ENCODE measurements around the gene CAMK1D. TPM values are rescaled to one million over a fixed set of nuclear protein-coding genes. Genes with fewer than 3 reads are reported as not detected.
"Not testable (repeated sequence)": the region's sequence is repeated elsewhere in the genome, so short reads cannot be mapped to it uniquely, and the experiment has no call there.

CAMK1D gene
- total RNA-seq, 1 donor from 2014 or later: 58.8 TPM

DNA sequence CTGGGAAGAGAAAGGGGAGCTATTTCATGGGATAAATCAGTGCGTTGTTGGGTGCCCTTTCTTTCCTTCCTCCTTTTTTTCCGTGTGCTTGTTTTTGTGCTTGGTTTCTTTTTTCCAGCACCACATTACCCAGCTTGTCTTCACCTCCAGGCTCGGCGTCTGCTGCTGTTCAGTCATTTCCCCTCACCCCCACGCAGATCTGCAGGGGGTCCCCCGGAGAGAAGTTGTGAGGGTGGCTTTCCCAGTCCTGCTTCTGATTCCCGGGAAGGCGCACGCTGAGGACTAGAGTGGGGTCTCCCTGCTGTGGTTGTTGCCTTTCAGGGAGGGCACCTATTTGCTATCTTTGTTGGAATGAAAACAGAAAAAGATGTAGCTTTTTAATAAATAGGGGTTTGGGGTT, 1.6 kb downstream of the CAMK1D start:
- ATAC-seq (ENCODE audit: low read depth) (no peak), DNase-seq (no peak)
- POLR2A ChIA-PET: interaction anchor here (1.0 to 6.4 kb wide), 6 partner anchors 10 to 108 kb away, joined by 3 to 95 read pairs (median 10); no protein-coding TSS in a partner anchor
- H3K4me3 Mint-ChIP-seq: peak overlapping the region; percentile 98
- peak overlapping the region; percentile 96 for H3K27ac Mint-ChIP-seq
- CTCF ChIA-PET: interaction anchor here (1.5 to 2.1 kb wide), 2 partner anchors 134 to 306 kb away, joined by 3 to 10 read pairs; no protein-coding TSS in a partner anchor
- intact Hi-C loops (cut with micrococcal nuclease): loop anchor here (5.0 to 10.0 kb wide), 2 partner anchors 96 to 364 kb away; no protein-coding TSS in a partner anchor
- no peaks in the 10 kb centered on the region for H3K27me3 Mint-ChIP-seq
- no peak for TF ChIP-seq CTCF (IDR thresholded peaks at IDR 0.05)
- H3K9me3 Mint-ChIP-seq: no peaks in the 10 kb centered on the region
- peaks cover 20% of the 10 kb centered on the region for H3K36me3 Mint-ChIP-seq (ENCODE audit: low read depth)
- peaks cover 72% of the 10 kb centered on the region for H3K4me1 Mint-ChIP-seq

DNA sequence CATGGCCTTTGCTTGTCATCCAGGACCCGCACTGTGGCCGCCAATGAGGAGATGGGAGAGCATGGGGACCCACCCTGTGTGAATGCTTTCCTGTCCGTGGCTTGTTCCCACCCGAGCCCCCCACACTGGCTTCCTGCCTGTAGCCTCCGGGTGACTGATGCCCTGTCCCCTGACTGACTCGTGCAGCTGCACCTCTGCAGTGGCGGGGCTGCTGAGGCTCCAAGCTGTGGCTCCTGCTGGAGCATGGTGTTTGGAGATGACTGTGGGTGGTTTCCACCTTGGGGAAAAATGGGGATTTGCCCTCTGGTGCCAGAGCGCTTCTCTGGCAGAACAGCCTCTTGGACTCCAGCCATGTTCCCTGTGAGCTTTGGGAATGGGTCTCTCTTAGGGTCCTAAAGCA, 2.1 kb downstream of the CAMK1D start:
- ChIA-PET POLR2A (interaction anchor here (1.6 to 6.4 kb wide), 3 partner anchors 9 to 87 kb away, joined by 4 to 95 read pairs (median 7); no protein-coding TSS in a partner anchor), CTCF (interaction anchor here (1.3 to 2.1 kb wide), 3 partner anchors 133 to 360 kb away, joined by 3 to 10 read pairs (median 3); no protein-coding TSS in a partner anchor)
- Mint-ChIP-seq H3K27me3 (no peaks in the 10 kb centered on the region), H3K4me1 (peaks cover 74% of the 10 kb centered on the region), H3K9me3 (no peaks in the 10 kb centered on the region), H3K27ac (peak overlapping the region; percentile 96), H3K4me3 (peak overlapping the region; percentile 98), H3K36me3 (ENCODE audit: low read depth) (peaks cover 22% of the 10 kb centered on the region)
- DNase-seq (no peak), ATAC-seq (ENCODE audit: low read depth) (no peak)
- intact Hi-C loops (cut with micrococcal nuclease): loop anchor here (5.0 to 10.0 kb wide), 2 partner anchors 96 to 363 kb away; no protein-coding TSS in a partner anchor
- no peak for TF ChIP-seq CTCF (IDR thresholded peaks at IDR 0.05)

DNA sequence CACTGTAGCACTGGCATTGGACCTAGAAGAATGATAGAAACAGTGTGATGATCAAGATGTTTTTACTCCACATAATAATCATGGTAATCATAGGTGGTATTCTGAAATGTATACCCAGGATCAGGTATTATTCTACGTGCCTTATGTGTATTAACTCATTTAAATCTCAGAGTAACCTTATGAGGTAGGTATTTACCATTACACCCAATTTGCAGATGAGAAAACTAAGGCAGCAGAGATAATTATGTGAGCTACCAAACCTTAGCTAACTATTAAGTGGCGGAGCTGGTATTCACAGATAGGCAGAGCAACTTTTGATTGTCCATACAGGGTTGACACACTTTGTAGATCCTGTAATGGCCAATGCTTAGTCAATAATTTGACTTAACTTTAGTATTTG, 2.5 kb downstream of the CAMK1D start:
- TF ChIP-seq CTCF (IDR thresholded peaks at IDR 0.05): no peak
- peak overlapping the region; percentile 98 for H3K4me3 Mint-ChIP-seq
- H3K36me3 Mint-ChIP-seq (ENCODE audit: low read depth): peaks cover 24% of the 10 kb centered on the region
- H3K4me1 Mint-ChIP-seq: peaks cover 74% of the 10 kb centered on the region
- no peak for DNase-seq
- peak overlapping the region; percentile 96 for H3K27ac Mint-ChIP-seq
- CTCF ChIA-PET: interaction anchor here (1.3 to 2.1 kb wide), 3 partner anchors 133 to 360 kb away, joined by 3 to 10 read pairs (median 3); no protein-coding TSS in a partner anchor
- POLR2A ChIA-PET: interaction anchor here (1.6 to 6.4 kb wide), 3 partner anchors 9 to 88 kb away, joined by 4 to 95 read pairs (median 7); no protein-coding TSS in a partner anchor
- intact Hi-C loops (cut with micrococcal nuclease): loop anchor here (2.0 to 10.0 kb wide), 3 partner anchors 15 to 363 kb away; no protein-coding TSS in a partner anchor
- H3K27me3 Mint-ChIP-seq: no peaks in the 10 kb centered on the region
- ATAC-seq (ENCODE audit: low read depth): no peak
- no peaks in the 10 kb centered on the region for H3K9me3 Mint-ChIP-seq

- ChIA-PET CTCF (interaction anchor here (0.9 kb wide), 1 partner anchor 303 kb away, joined by 3 read pairs; no protein-coding TSS in a partner anchor), POLR2A (no interaction called here)
- DNase-seq: no peak
- H3K9me3 Mint-ChIP-seq: no peaks in the 10 kb centered on the region
- H3K4me3 Mint-ChIP-seq: peak overlapping the region; percentile 52
- no peak for TF ChIP-seq CTCF (IDR thresholded peaks at IDR 0.05)
- intact Hi-C loops (cut with micrococcal nuclease): loop anchor here (2.0 to 10.0 kb wide), 3 partner anchors 13 to 361 kb away; no protein-coding TSS in a partner anchor
- no peaks in the 10 kb centered on the region for H3K27me3 Mint-ChIP-seq
- H3K27ac Mint-ChIP-seq: peak overlapping the region; percentile 84
- H3K36me3 Mint-ChIP-seq (ENCODE audit: low read depth): peaks cover 24% of the 10 kb centered on the region
- H3K4me1 Mint-ChIP-seq: peaks cover 74% of the 10 kb centered on the region
- ATAC-seq (ENCODE audit: low read depth): no peak
These were observed 4.3 kb downstream of the CAMK1D start for GRCh38 chr10:12353399-12354242.

DNA sequence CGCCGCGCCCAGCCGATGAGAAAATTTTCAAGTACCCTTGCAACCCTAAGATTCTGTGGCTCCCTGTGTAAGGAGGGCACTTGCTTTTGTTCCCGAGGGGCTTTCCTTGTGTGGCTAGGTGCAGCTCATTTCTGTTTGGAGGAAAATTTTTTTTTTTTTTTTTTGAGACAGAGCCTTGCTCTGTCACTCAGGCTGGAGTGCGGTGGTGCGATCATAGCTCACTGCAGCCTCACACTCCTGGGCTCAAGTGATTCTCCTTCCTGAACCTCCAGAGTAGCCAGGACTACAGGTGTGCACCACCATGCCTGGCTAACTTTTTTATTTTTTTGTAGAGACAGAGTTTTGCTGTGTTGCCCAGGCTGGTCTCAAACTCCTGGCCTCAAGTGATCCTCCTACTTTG, 5.3 kb downstream of the CAMK1D start:
- not testable (repeated sequence) for H3K27ac Mint-ChIP-seq; H3K9me3 Mint-ChIP-seq; DNase-seq; H3K4me3 Mint-ChIP-seq; H3K27me3 Mint-ChIP-seq; ATAC-seq (ENCODE audit: low read depth)
- ChIA-PET POLR2A (interaction anchor here (1.0 kb wide), 1 partner anchor 9 kb away, joined by 5 read pairs; no protein-coding TSS in a partner anchor), CTCF (interaction anchor here (1.0 kb wide), 1 partner anchor 302 kb away, joined by 3 read pairs; no protein-coding TSS in a partner anchor)
- Mint-ChIP-seq H3K4me1 (peaks cover 83% of the 10 kb centered on the region), H3K36me3 (ENCODE audit: low read depth) (peaks cover 22% of the 10 kb centered on the region)
- intact Hi-C loops (cut with micrococcal nuclease): loop anchor here (5.0 to 10.0 kb wide), 2 partner anchors 93 to 360 kb away; no protein-coding TSS in a partner anchor

Data from activated B cell treated with CpG ODN at 0.5 μM for 24 hours (primary cell).